HG02870 (cell line): ENCODE measurements around the gene GRB7.
"Not testable (repeated sequence)": the region's sequence is repeated elsewhere in the genome, so short reads cannot be mapped to it uniquely, and the experiment has no call there.

Experiments used
- ATAC-seq: cut with Tn5 transposase; IDR thresholded peaks from one replicate; pipeline ENCODE4 v1.9.1; 2021; ENCODE audit warnings: mild to moderate bottlenecking, moderate library complexity; ENCODE audit not compliant: unreplicated experiment

The GRB7 gene

DNA sequence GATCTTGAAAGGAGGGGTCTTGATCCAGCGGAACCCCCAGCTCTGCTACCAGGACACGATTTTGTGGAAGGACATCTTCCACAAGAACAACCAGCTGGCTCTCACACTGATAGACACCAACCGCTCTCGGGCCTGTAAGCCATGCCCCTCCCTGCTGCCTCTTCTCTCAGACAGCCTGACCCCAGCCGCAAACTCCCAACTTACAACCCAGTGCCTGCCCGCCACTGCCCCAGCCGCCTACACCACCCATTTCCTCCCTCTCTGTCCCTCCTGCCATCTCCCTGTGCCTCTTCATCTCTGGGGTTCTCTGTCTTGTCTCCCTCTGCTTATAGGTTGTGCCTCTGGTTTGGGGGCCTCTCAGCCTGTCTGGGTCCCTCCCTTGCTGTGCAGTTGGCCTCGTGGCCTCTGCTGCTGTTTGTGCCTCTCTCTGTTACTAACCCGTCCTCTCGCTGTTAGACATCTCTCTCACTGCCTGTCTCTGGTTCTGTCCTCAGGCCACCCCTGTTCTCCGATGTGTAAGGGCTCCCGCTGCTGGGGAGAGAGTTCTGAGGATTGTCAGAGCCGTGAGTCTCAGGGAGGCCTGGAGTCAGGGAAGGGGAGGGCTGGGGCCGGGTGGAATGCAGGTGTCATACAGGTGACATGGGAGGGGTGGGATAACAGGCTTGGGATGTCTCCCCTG, 28.3 kb upstream of the GRB7 start:
- no peak for ATAC-seq

DNA sequence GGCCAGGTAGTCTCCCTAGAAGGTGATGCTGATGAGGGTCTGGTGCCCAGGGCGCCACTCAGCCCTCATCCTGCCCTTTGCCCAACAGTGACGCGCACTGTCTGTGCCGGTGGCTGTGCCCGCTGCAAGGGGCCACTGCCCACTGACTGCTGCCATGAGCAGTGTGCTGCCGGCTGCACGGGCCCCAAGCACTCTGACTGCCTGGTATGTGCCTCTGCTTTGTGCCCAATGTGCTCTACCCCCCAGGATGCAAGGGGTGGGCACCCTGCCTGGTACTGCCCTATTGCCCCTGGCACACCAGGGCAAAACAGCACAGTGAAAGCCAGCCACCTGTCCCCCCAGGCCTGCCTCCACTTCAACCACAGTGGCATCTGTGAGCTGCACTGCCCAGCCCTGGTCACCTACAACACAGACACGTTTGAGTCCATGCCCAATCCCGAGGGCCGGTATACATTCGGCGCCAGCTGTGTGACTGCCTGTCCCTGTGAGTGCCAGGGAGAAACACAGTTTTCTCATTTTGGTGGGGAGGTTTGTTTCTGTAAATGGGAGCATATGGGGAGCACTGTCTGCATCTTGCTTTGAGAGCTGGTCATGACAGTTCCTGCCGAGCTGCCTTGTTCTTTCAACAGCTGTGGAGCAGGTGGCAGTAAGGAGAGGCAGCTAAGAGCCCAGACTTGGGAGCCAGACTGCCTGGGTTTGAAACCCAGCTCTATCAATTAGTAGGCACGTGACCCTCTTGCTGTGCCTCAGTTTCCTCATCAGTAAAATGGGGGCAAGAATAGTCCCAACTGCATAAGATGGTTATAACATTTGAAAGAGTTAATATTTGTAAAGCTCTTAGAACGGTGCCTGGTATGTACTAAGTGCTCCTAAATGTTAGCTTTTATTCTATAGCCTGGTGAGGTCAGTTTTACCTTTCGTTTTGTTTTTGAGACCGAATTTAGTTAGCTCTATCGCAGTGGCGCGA, 27.5 kb upstream of the GRB7 start:
- ATAC-seq: no peak

DNA sequence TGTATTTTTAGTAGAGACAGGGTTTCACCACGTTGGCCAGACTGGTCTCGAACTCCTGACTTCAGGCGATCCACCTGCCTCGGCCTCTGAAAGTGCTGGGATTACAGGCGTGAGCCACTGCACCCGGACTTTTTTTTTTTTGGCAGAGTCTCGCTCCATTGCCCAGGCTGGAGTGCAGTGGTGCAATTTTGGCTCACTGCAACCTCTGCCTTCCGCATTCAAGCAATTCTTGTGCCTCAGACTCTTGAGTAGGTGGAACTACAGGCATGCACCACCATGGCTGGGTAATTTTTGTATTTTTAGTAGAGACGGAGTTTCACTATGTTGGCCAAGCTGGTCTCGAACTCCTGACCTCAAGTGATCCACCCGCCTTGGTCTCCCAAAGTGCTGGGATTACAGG, 26.7 kb upstream of the GRB7 start:
- not testable (repeated sequence) for ATAC-seq

DNA sequence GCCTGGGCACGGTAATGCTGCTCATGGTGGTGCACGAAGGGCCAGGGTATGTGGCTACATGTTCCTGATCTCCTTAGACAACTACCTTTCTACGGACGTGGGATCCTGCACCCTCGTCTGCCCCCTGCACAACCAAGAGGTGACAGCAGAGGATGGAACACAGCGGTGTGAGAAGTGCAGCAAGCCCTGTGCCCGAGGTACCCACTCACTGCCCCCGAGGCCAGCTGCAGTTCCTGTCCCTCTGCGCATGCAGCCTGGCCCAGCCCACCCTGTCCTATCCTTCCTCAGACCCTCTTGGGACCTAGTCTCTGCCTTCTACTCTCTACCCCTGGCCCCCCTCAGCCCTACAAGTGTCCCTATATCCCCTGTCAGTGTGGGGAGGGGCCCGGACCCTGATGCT, 25.9 kb upstream of the GRB7 start:
- no peak for ATAC-seq

DNA sequence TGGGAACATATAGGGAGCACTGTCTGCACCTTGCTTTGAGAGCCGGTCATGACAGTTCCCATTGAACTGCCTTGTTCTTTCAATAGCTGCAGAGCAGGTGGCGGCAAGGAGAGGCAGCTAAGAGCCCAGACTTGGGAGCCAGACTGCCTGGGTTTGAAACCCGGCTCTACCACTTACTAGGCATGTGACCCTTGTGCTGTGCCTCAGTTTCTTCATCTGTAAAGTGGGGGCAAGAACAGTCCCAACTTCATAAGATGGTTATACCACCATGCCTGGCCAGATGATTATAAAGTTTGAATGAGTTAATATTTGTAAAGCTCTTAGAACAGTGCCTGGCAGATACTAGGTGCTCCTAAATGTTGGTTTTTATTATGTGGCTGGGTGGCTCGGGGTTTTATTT, 23.5 kb upstream of the GRB7 start:
- ATAC-seq: no peak

DNA sequence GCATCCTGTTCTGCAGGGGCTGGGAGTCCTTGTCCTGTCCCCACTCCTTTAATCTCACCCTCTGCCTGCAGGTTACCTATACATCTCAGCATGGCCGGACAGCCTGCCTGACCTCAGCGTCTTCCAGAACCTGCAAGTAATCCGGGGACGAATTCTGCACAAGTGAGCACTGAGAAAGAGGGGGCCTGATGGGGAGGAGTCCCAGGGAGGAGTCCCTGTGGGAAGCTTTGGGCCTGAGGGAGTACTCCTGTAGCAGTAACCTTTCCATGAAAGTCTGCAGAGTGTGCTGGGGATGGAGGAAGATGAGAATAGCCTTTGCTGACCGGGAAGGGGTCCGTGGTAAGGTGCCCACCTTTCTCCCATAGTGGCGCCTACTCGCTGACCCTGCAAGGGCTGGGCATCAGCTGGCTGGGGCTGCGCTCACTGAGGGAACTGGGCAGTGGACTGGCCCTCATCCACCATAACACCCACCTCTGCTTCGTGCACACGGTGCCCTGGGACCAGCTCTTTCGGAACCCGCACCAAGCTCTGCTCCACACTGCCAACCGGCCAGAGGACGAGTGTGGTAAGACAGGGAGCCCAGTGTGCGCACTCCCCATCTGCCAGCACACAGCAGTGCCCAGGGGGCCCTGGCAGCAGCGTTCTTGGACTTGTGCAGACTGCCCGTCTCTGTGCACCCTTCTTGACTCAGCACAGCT, 22.2 kb upstream of the GRB7 start:
- ATAC-seq: no peak

DNA sequence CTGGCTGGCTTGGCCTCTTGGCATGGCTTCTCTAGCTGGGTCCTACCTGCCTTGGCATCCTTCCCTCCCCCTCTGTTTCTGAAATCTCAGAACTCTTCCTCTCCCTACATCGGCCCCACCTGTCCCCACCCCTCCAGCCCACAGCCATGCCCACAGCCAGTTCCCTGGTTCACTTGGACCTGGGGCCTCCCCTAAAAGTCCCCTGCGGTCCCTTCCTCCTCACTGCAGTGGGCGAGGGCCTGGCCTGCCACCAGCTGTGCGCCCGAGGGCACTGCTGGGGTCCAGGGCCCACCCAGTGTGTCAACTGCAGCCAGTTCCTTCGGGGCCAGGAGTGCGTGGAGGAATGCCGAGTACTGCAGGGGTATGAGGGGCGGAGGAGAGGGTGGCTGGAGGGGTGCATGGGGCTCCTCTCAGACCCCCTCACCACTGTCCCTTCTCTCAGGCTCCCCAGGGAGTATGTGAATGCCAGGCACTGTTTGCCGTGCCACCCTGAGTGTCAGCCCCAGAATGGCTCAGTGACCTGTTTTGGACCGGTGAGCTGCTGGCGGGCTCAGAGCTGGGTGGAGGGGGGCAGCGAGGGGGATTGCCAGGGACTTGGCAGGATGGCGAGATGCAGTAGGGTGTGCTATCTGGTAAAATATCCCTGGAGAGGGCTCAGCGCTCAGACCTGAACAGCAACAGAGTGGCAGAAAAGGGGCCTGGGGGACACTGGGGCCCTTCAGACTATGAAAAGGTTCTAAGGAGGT, 21.5 kb upstream of the GRB7 start:
- no peak for ATAC-seq

DNA sequence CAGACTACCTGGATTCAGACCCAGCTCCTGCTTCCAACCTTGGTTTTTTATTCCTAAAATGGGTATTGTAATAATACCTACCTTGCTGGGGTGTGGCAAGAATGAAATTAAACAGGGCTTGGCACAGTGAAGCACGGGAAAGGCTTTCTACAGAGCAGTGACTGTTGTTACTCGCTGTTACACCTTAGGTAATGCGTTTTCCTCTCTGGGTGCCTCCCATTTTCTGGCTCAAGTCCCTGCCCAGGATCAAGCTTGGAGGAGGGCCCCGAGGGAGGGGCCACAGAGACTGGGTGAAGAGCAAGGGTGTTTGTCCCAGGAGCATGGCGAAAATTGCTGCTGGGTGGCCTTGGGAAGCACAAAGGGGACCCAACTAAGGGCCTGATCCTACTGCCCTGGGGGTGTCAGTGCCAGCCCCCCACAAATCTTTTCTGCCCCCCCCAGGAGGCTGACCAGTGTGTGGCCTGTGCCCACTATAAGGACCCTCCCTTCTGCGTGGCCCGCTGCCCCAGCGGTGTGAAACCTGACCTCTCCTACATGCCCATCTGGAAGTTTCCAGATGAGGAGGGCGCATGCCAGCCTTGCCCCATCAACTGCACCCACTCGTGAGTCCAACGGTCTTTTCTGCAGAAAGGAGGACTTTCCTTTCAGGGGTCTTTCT, 20.7 kb upstream of the GRB7 start:
- no peak for ATAC-seq

DNA sequence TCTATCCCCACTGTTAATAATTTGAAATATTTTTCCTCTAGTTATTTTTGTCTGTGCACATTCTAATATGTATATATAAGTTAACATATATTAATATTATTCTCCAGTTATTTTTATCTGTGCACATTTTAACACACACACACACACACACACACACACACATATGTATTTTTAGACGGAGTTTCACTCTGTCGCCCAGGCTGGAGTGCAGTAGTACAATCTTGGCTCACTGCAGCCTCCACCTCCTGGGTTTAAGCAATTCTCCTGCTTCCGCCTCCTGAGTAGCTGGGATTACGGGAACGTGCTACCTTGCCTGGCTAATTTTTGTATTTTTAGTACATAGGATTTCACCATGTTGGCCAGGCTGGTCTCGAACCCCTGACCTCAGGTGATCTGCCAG, 20.1 kb upstream of the GRB7 start:
- ATAC-seq: no peak

DNA sequence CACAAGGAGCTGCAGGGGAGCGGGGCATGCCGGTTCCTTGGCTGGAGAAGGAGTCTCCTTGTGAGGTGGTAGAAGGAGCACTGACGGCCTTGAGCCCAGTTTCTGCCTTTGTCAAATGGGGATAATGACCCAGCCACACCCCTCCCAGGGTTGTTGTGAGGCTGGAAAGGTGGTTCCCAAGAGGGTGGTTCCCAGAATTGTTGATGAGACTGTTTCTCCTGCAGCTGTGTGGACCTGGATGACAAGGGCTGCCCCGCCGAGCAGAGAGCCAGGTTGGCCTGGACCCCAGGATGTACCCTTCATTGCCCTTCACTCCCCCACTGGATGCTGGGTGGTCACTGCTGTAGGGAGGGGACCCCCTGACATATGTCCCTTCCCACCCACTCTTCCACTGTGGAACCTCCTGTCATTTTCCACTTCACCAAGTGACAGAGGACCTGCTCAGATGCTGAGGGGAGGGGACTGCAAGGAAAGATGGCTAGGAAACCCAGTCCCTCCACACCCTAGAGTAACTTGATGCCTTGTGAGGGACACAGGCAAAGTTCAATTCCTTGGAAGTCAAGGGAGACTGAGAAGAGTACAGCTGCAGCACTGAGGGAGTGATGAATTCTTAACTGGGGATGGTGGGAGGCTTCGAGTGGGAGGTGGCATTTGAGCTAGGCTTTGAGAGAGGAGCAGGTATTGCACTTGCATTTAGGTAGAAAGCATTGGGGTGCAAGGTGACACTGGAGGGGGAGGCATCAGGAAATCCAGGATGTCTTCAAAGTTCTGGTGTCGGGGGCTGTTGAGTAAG, 18.0 kb upstream of the GRB7 start:
- ATAC-seq: no peak

DNA sequence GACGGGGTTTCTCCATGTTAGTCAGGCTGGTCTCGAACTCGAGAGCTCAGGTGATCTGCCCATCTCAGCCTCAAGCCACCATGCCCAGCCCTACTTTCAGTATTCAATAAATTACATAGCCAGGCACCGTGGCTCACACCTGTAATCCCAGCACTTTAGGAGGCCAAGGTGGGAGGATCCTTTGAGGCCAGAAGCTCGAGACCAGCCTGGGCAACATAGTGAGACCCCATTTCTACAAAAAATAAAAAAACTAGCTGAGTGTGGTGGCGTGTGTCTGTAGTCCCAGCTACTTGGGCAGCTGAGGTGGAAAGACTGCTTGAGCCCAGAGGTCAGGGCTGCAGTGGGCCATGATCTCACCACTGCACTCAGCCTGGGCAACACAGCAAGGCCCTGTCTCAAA, 15.6 kb upstream of the GRB7 start:
- ATAC-seq: no peak

DNA sequence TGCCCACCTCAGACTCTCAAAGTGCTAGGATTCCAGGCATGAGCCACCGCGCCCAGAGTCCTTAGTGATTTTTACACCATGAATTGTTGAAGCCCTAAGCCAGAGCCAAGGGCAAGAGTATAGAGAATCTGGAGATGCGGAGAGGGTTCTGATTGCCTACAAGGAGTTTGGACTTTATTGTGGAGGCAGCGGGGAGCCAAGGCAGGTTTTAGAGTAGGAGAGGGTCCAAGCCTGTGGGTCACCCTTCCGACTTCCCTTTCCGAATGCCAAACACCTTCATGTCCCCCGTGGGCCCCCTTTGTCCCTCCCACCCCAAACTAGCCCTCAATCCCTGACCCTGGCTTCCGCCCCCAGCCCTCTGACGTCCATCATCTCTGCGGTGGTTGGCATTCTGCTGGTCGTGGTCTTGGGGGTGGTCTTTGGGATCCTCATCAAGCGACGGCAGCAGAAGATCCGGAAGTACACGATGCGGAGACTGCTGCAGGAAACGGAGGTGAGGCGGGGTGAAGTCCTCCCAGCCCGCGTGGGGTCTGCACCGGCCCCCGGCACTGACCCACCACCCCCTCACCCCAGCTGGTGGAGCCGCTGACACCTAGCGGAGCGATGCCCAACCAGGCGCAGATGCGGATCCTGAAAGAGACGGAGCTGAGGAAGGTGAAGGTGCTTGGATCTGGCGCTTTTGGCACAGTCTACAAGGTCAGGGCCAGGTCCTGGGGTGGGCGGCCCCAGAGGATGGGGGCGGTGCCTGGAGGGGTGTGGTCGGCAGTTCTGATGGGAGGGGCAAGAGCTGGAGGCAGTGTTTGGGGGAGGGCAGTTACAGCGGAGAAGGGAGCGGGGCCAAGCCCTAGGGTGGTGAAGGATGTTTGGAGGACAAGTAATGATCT, 14.5 kb upstream of the GRB7 start:
- ATAC-seq: no peak

DNA sequence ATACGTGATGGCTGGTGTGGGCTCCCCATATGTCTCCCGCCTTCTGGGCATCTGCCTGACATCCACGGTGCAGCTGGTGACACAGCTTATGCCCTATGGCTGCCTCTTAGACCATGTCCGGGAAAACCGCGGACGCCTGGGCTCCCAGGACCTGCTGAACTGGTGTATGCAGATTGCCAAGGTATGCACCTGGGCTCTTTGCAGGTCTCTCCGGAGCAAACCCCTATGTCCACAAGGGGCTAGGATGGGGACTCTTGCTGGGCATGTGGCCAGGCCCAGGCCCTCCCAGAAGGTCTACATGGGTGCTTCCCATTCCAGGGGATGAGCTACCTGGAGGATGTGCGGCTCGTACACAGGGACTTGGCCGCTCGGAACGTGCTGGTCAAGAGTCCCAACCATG, 13.0 kb upstream of the GRB7 start:
- ATAC-seq: no peak

DNA sequence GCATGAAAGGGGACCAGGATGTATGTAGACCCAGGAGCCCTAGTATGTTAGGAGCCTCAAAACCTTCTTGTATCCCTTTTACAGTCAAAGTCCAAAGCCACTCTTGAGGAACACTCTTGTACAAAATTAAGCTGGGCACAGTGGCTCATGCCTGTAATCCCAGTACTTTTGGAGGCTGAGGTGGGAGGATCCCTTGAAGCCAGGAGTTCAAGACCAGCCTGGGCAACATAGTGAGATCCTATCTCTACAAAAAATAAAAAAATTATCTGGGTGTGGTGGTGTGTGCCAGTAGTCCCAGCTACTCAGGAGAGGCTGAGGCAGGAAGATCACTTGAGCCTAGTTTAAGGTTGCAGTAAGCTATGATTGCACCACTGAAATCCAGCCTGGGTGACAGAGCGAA, 11.8 kb upstream of the GRB7 start:
- ATAC-seq: not testable (repeated sequence)

DNA sequence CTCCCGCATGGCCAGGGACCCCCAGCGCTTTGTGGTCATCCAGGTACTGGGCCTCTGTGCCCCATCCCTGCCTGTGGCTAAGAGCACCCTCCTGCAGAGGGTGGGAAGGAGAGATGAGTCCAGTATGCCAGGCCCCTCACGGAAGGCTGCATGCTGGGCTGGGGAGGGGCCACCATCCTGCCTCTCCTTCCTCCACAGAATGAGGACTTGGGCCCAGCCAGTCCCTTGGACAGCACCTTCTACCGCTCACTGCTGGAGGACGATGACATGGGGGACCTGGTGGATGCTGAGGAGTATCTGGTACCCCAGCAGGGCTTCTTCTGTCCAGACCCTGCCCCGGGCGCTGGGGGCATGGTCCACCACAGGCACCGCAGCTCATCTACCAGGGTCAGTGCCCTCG, 11.1 kb upstream of the GRB7 start:
- no peak for ATAC-seq

DNA sequence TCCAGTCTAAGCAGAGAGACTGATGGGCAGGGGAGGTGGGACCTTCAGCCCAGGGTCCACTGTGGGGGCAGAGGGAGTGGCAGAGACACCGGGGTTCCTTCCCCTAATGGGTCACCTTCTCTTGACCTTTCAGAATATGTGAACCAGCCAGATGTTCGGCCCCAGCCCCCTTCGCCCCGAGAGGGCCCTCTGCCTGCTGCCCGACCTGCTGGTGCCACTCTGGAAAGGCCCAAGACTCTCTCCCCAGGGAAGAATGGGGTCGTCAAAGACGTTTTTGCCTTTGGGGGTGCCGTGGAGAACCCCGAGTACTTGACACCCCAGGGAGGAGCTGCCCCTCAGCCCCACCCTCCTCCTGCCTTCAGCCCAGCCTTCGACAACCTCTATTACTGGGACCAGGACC, 10.2 kb upstream of the GRB7 start:
- no peak for ATAC-seq

DNA sequence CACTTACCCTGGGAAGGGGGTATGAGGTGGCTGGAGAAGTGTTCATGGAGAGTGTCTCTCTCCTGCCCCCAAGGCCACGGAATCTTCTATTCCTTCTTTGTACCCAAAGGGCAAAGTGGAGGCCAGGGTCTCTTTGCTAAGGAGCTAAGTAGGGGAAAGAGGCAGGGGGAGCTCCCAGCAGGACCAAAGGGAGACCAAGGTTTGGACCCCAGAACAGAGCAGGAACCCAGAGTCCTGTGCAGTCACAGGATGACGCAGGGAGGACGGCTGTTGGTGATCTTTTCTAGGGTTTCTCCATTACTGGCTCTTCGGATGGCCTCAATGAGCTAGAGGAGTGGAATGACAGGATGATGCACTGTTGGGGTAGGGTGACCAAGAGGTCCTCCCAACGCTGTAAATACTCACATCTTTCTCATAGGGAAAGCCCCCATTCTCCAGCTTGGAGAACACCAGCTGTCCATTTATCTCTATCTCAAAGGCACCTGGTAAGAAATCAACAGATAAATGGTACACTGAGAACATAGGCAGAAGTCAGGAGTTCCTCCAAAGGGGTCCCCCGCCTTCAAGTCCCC, 8.4 kb upstream of the GRB7 start:
- ATAC-seq: no peak
